Measurements from ENCODE around the gene FUBP3. TPM values are rescaled to one million over a fixed set of nuclear protein-coding genes. Genes with fewer than 3 reads are reported as not detected.
A peak's percentile ranks its signal among the peaks of the same experiment; 100 is the strongest.

FUBP3 gene
- total and polyA plus RNA-seq, 8 donors, result 5.8 to 59.3 (median 20.7) TPM

GRCh38 chr9:130663258-130663976, 84.0 kb downstream of the FUBP3 start:
- Histone ChIP-seq H3K4me1 (peaks cover 54 to 77% (median 74%) of the 10 kb centered on the region in 4 donors), H3K9me3 (peaks cover 0 to 10% (median 2%) of the 10 kb centered on the region in 4 donors), H3K27ac (no peak overlapping the region), H3K4me3 (peak overlapping the region in 3 of 4 donors; percentile 8 to 38 (median 19)), H3K27me3 (peaks cover 70 to 100% (median 100%) of the 10 kb centered on the region in 3 donors), H3K36me3 (no peaks in the 10 kb centered on the region)
- peak in 1 of 2 donors; percentile 28 for DNase-seq
- TF ChIP-seq EP300 (IDR thresholded peaks at IDR 0.05) (no peak), CTCF (IDR thresholded peaks at IDR 0.05) (no peak), POLR2A (IDR thresholded peaks at IDR 0.05) (no peak), POLR2AphosphoS5 (IDR thresholded peaks at IDR 0.05) (no peak)
- 1 to 4% (median 3%) methylated on average over 32 to 65 of the region's 65 CpGs for WGBS, 5 donors
- intact Hi-C loops (cut with DNase I; ENCODE audit: low total_unique reads), result no loop called here

GRCh38 chr9:130663977-130664250, 84.5 kb downstream of the FUBP3 start:
- H3K4me1 ChIP-seq, result peaks cover 54 to 77% (median 74%) of the 10 kb centered on the region in 4 donors
- H3K27me3 ChIP-seq, result peaks cover 65 to 100% (median 100%) of the 10 kb centered on the region in 3 donors
- DNase-seq, result no peak
- TF ChIP-seq POLR2A (IDR thresholded peaks at IDR 0.05), result no peak
- TF ChIP-seq POLR2AphosphoS5 (IDR thresholded peaks at IDR 0.05), result no peak
- no peak for TF ChIP-seq EP300 (IDR thresholded peaks at IDR 0.05)
- no peak for TF ChIP-seq CTCF (IDR thresholded peaks at IDR 0.05)
- H3K4me3 ChIP-seq, result peak overlapping the region in 2 of 4 donors; percentile 19 to 38
- WGBS, 5 donors, result 1 to 8% (median 3%) methylated on average over 15 to 19 of the region's 19 CpGs
- no peak overlapping the region for H3K27ac ChIP-seq
- H3K9me3 ChIP-seq, result peaks cover 0 to 5% (median under 1%) of the 10 kb centered on the region in 4 donors
- intact Hi-C loops (cut with DNase I; ENCODE audit: low total_unique reads), result no loop called here
- no peaks in the 10 kb centered on the region for H3K36me3 ChIP-seq

GRCh38 chr9:130664251-130665028, 85.1 kb downstream of the FUBP3 start, which contains the start of gene PRDM12:
PRDM12 (plus strand) TSS chr9:130664594; CDS start chr9:130664654, 60 bp downstream.
- Histone ChIP-seq H3K36me3 (no peaks in the 10 kb centered on the region), H3K9me3 (no peaks in the 10 kb centered on the region), H3K27ac (no peak within 1 kb of the TSS), H3K4me3 (peak within 1 kb of the TSS in 3 of 4 donors; percentile 8 to 38 (median 19)), H3K27me3 (peaks cover 60 to 95% (median 95%) of the 10 kb centered on the region in 3 donors), H3K4me1 (peaks cover 54 to 74% (median 72%) of the 10 kb centered on the region in 4 donors)
- WGBS, 5 donors, result 2 to 7% (median 4%) methylated on average over 50 to 76 of the region's 76 CpGs
- TF ChIP-seq CTCF (IDR thresholded peaks at IDR 0.05) (no peak), POLR2A (IDR thresholded peaks at IDR 0.05) (no peak), POLR2AphosphoS5 (IDR thresholded peaks at IDR 0.05) (no peak), EP300 (IDR thresholded peaks at IDR 0.05) (no peak)
- DNase-seq, result no peak
- intact Hi-C loops (cut with DNase I; ENCODE audit: low total_unique reads), result no loop called here

- Histone ChIP-seq H3K27me3 (peaks cover 54 to 89% (median 89%) of the 10 kb centered on the region in 3 donors), H3K9me3 (no peaks in the 10 kb centered on the region), H3K36me3 (no peaks in the 10 kb centered on the region), H3K4me3 (peak overlapping the region in 1 of 4 donors; percentile 38), H3K27ac (no peak overlapping the region), H3K4me1 (peaks cover 51 to 68% (median 66%) of the 10 kb centered on the region in 4 donors)
- 4 to 5% (median 4%) methylated on average over 11 to 26 of the region's 26 CpGs for WGBS, 5 donors
- TF ChIP-seq EP300 (IDR thresholded peaks at IDR 0.05), result no peak
- TF ChIP-seq POLR2AphosphoS5 (IDR thresholded peaks at IDR 0.05), result no peak
- TF ChIP-seq POLR2A (IDR thresholded peaks at IDR 0.05), result no peak
- no peak for TF ChIP-seq CTCF (IDR thresholded peaks at IDR 0.05)
- intact Hi-C loops (cut with DNase I; ENCODE audit: low total_unique reads), result no loop called here
- DNase-seq, result no peak
Measured at GRCh38 chr9:130665029-130665430, 85.7 kb downstream of the FUBP3 start.

Measured in stomach (tissue), 9 donors.